Stimulated activated CD4-positive, alpha-beta T cell treated with anti-CD3 and anti-CD28 coated beads, Interleukin-2, amount 100 ng/mL, for 24 hours (primary cell): ENCODE data around the gene VHLL.

ENCODE experiments used
- DNase-seq, 2 donors: peaks; one replicate each; pipeline ENCODE4 v3.0.0-alpha.2; 2020

Gene VHLL

DNA sequence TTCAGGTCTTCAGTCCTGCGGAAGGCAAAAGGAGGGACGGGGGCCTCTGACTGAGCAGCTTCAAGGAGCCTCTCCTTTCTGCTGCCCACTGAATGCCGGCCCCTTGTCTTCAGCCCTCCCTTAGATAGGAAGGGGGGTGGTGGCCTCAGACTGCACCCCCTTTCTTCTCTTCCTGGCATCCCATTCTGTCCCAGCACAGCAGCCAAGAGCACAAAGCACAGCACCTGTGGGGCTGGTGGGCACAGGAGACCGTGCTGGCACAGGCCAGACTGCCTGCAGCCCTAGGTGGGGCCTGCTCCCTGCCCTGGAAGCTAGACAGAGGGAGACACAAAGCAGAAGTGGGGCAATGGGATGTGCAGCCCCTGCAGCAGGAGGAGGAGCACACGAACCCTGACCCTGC, 49.5 kb downstream of the VHLL start:
- no peak for DNase-seq
